ENCODE data around the gene IRF5.

The IRF5 gene

GRCh38 chr7:128921866-128922440 lies 15.8 kb upstream of the IRF5 start:
- no peak for DNase-seq

- no peak for DNase-seq
Observed at GRCh38 chr7:128922496-128923410, 15.0 kb upstream of the IRF5 start.

GRCh38 chr7:128923411-128923800 lies 14.3 kb upstream of the IRF5 start:
- DNase-seq: no peak

GRCh38 chr7:128924707-128925588 lies 12.8 kb upstream of the IRF5 start:
- no peak for DNase-seq

- no peak for DNase-seq
Observed at GRCh38 chr7:128928159-128928813, 9.4 kb upstream of the IRF5 start.

- no peak for DNase-seq
Observed at GRCh38 chr7:128928882-128929788, 8.6 kb upstream of the IRF5 start.

- DNase-seq: no peak
Observed at GRCh38 chr7:128931190-128931798, 6.4 kb upstream of the IRF5 start.

GRCh38 chr7:128931965-128932861 lies 5.5 kb upstream of the IRF5 start:
- no peak for DNase-seq

GRCh38 chr7:128932862-128933179 lies 4.9 kb upstream of the IRF5 start:
- DNase-seq: no peak

GRCh38 chr7:128933180-128933891 lies 4.4 kb upstream of the IRF5 start:
- DNase-seq: peak; percentile 31

- no peak for DNase-seq
Observed at GRCh38 chr7:128934361-128935341, 3.1 kb upstream of the IRF5 start.

- no peak for DNase-seq
Observed at GRCh38 chr7:128935342-128935730, 2.4 kb upstream of the IRF5 start.

- no peak for DNase-seq
Observed at GRCh38 chr7:128936798-128937197, 929 bp upstream of the IRF5 start.

GRCh38 chr7:128937271-128937646 lies 468 bp upstream of the IRF5 start:
- DNase-seq: no peak

GRCh38 chr7:128938544-128939074 lies 882 bp downstream of the IRF5 start:
- DNase-seq: no peak

GRCh38 chr7:128939075-128939860 lies 1.5 kb downstream of the IRF5 start:
- DNase-seq: no peak

GRCh38 chr7:128939861-128940410 lies 2.2 kb downstream of the IRF5 start:
- DNase-seq: no peak
